Activated CD4-positive, alpha-beta T cell treated with anti-CD3 and anti-CD28 coated beads, Interleukin-2, amount 10 ng/mL, durations not matched to agents 24 days and 14 days (primary cell): ENCODE measurements around the gene CERS6. TPM values are rescaled to one million over a fixed set of nuclear protein-coding genes. Genes with fewer than 3 reads are reported as not detected.

Experiments used
- DNase-seq: peaks from one replicate; pipeline ENCODE4 v3.0.0; 2022
- H3K27ac Mint-ChIP-seq: one replicate; pipeline ENCODE4 v1.8.0; 2022; ENCODE audit warnings: mild to moderate bottlenecking, mixed read lengths
- H3K27me3 Mint-ChIP-seq: one replicate; pipeline ENCODE4 v1.8.0; 2022; ENCODE audit warnings: mixed read lengths
- H3K36me3 Mint-ChIP-seq: one replicate; pipeline ENCODE4 v1.8.0; 2022; ENCODE audit warnings: low read depth, mild to moderate bottlenecking, mixed read lengths
- H3K4me1 Mint-ChIP-seq: one replicate; pipeline ENCODE4 v1.8.0; 2021; ENCODE audit warnings: mixed read lengths
- H3K4me3 Mint-ChIP-seq: one replicate; pipeline ENCODE4 v1.8.0; 2022; ENCODE audit warnings: mild to moderate bottlenecking, moderate library complexity, mixed read lengths
- H3K9me3 Mint-ChIP-seq: one replicate; pipeline ENCODE4 v1.8.0; 2021; ENCODE audit warnings: mixed read lengths
- intact Hi-C: fragments of 100-400 bp; cut with micrococcal nuclease; formaldehyde crosslinking; loops from one replicate; pipeline ENCODE4 v1.15.1; 2023
- total RNA-seq: library from RNA; stranded (reverse); gene quantifications from 2 replicates; pipeline ENCODE4 v1.2.3, GENCODE V29; 2022

CERS6 gene
- total RNA-seq, 1 donor from 2014 or later = 25.3 TPM

DNA sequence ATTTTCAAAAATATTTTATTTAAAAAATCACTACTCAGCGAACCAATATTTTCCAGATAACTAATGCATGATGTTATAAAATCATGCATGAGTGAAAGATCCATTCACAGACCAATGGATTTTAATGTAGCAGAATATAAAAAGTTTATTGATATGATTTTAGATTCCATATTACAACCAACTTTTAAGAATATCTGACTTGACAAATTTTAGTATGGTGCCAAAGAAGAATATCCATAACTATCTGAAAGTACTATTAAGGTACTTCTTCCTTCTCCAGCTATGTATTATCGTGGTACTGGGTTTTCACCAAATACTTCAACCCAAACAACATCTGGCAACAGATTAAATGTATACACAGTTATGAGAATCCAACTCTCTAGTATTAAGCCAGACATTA, 246.5 kb downstream of the CERS6 start:
- Mint-ChIP-seq H3K4me3 (no peak overlapping the region), H3K9me3 (no peaks in the 10 kb centered on the region), H3K36me3 (peaks cover 6% of the 10 kb centered on the region), H3K27ac (no peak overlapping the region), H3K4me1 (no peaks in the 10 kb centered on the region), H3K27me3 (no peaks in the 10 kb centered on the region)
- DNase-seq = no peak
- intact Hi-C loops = no loop called here

DNA sequence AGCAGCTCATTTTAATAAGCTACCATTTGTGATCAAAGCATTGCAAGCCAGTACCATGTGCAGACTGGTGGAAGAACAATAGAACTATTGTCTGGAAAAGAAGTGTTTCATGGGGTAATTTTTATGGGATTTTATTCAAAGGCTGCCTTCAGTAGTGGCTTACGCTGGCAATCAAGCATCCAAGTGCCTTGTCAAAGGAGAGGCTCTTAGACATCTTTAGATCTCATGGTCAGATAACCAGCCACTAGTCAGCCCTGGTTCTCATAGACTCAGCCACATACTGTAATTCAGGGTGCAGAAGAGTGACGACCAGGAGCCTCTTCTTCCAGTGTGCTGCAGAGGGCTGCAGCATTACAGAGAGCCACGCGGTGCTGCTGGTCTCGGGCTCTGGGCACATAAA, 247.9 kb downstream of the CERS6 start:
- H3K27me3 Mint-ChIP-seq = no peaks in the 10 kb centered on the region
- peaks cover under 1% of the 10 kb centered on the region for H3K36me3 Mint-ChIP-seq

DNA sequence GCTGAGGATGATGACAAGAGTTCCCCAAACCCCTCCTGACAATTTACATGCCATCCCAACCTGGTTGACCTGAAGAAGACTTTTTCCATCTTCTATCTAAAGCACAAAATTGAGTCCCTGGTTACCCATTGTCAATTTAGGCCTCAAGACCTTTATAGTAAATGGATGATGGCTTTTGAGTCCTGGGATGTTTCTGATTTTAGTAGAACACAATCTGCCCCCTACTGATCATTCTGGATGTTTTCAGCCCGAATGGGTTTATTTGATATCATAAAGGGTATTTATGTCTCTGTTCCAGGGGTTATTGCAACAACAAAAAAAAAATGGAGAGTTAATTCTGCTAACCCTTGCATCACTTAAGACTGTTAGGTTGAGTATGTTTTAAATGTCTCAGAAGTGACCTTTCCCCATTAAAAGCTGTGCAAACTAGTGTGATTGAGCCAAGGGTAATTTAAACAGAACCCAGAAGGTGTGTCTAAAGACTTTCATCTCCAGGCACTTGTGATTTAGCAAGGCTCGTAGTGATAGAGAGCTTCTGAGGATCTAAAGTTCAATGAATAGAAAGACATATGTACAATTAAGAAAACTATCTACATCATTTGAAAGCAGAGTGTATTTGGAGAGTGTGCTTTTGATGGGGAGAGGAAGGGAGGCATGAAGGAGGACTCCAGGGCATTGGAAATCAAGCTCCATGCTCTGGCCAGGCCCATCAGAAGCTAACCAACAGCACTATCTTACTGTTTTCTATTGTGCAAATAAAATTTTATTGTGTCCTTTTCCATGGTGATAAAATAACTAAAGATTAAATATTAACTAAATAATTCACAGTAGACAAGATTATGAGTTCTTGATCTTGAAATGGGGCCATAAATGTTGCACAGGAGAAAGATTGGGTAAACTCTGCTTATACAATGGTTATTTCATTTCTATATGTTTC, 249.7 kb downstream of the CERS6 start:
- intact Hi-C loops = loop anchor here (1.0 to 5.0 kb wide), 2 partner anchors 249 to 359 kb away; partner anchors contain the start of gene CERS6
- H3K27me3 Mint-ChIP-seq = no peaks in the 10 kb centered on the region
- H3K36me3 Mint-ChIP-seq = no peaks in the 10 kb centered on the region
- no peak overlapping the region for H3K27ac Mint-ChIP-seq
- no peaks in the 10 kb centered on the region for H3K9me3 Mint-ChIP-seq
- H3K4me3 Mint-ChIP-seq = no peak overlapping the region
- no peak for DNase-seq
- H3K4me1 Mint-ChIP-seq = no peaks in the 10 kb centered on the region

More for the DNA sequence above, 247.9 kb downstream of the CERS6 start:
- no peaks in the 10 kb centered on the region for H3K4me1 Mint-ChIP-seq
- H3K4me3 Mint-ChIP-seq = no peak overlapping the region
- H3K27ac Mint-ChIP-seq = no peak overlapping the region
- intact Hi-C loops = no loop called here
- DNase-seq = no peak
- H3K9me3 Mint-ChIP-seq = no peaks in the 10 kb centered on the region

DNA sequence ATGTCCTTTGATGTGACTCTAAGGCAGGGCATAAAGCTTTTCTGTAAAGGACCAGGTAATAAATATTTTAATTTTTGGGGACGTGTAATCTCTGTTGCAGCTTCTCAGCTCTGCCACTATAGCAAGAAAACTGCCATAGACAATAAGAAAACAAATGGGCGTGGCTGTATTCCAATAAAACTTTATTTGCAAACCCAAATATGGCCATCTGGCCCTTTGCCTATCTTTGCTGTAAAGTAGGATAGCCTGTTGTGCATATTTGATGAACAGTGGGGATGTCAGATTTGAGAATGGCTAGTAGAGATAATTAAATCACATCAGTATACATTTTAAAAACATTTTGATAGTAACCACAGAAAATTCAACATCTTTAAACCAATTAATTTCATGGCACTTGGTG, 250.7 kb downstream of the CERS6 start:
- no peak overlapping the region for H3K27ac Mint-ChIP-seq
- no peaks in the 10 kb centered on the region for H3K9me3 Mint-ChIP-seq
- no peaks in the 10 kb centered on the region for H3K27me3 Mint-ChIP-seq
- no peak for DNase-seq
- no peak overlapping the region for H3K4me3 Mint-ChIP-seq
- H3K4me1 Mint-ChIP-seq = no peaks in the 10 kb centered on the region
- intact Hi-C loops = loop anchor here (5.0 kb wide), 1 partner anchor 250 kb away; the partner anchor contains the start of gene CERS6
- H3K36me3 Mint-ChIP-seq = no peaks in the 10 kb centered on the region

DNA sequence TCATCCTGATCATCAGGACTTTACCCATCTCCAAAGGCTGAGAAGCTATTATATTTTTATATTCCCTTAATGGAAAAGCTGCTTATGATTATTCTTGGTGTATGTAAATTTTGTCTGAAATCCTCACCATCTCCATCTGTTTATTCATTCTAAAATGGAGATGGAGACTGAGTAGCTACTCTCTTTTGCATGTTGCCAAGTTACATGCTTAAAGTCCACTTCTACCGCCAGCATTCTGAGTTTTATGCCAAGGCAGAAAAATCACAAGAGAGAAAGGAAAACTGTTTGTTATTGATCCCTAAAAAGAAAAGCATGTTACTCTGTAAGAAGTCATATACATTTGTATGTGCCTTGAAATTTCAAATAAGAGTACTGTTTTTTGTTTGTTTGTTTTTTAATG, 252.0 kb downstream of the CERS6 start:
- Mint-ChIP-seq H3K36me3 (no peaks in the 10 kb centered on the region), H3K4me3 (no peak overlapping the region), H3K27ac (no peak overlapping the region), H3K4me1 (no peaks in the 10 kb centered on the region), H3K9me3 (no peaks in the 10 kb centered on the region), H3K27me3 (no peaks in the 10 kb centered on the region)
- DNase-seq = no peak
- intact Hi-C loops = loop anchor here (5.0 kb wide), 1 partner anchor 251 kb away; the partner anchor contains the start of gene CERS6

DNA sequence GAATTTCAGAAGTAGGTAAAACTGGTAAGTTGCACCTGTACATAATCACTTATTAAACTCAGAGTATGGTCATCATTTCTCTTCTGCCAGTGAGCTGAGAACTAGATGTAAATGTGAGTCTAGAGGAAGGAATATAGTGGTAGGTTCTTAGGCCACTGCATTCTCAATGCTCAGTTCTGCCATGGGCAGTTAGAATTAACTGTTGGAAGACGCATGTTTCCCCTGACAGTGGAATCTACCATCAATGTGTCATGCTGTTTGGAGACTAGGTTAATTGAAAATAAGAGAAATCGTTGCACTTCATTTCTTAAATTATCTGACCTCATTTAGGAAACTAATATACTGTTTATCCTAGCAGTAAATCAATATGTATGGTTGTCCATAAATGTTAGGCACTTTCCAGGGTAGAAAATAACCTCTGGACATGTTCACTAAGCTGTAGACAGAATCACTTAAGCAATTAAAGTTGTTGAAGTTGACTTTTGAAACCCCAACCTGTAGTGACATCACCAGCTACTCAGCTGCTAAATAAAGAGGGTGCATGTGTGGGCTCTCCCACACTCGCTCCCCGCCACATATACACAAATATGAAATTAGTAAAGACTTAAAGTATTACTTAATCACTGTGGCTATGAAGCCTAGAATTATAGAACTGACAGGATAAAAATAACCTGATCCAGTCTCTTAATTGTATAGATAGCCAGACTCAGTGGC, 254.8 kb downstream of the CERS6 start:
- Mint-ChIP-seq H3K27ac (no peak overlapping the region), H3K4me3 (no peak overlapping the region), H3K9me3 (no peaks in the 10 kb centered on the region), H3K4me1 (no peaks in the 10 kb centered on the region), H3K36me3 (no peaks in the 10 kb centered on the region), H3K27me3 (no peaks in the 10 kb centered on the region)
- intact Hi-C loops = no loop called here
- no peak for DNase-seq

DNA sequence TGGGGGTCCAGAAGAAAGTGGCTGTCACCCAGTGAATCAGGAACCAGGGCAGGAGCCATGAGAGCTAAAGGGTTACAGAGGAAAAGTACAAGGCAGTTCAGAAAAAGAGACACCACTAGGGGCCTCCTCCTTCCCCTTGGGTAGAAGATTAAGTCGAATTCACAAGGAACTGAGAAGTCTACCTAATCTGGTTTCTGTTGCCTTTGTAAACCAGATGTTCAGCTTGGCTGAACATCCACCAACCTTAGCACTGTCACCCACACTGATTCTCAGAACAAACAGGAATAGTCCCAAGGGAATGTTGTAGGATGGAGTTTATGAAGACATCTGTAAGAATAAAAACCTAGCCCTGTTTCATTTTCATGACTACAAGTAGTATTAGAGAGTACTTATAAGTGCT, 256.0 kb downstream of the CERS6 start:
- H3K4me3 Mint-ChIP-seq = no peak overlapping the region

DNA sequence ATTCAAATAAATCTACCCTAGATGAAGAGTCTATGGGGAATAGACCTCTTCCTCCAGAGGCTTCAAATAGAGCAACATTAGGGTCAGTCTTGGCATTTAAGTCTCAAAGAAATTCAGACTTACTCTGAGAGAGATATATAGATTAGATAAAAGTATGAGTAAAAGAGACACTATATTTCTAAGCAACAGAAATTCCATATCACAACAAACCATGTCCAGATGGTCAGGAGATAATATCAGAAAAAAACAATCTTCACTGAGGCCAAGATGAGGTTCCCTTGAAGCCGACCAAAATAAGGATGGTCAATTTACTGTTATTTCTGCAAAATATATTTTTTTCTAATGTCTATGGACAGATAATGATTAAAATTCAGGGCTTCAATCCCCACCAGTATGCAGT, 257.3 kb downstream of the CERS6 start:
- DNase-seq = no peak
- Mint-ChIP-seq H3K9me3 (no peaks in the 10 kb centered on the region), H3K4me3 (no peak overlapping the region), H3K36me3 (peaks cover 2% of the 10 kb centered on the region), H3K27ac (no peak overlapping the region), H3K27me3 (no peaks in the 10 kb centered on the region), H3K4me1 (peaks cover 6% of the 10 kb centered on the region)
- intact Hi-C loops = no loop called here

More for the DNA sequence above, 256.0 kb downstream of the CERS6 start:
- DNase-seq = no peak
- intact Hi-C loops = no loop called here
- Mint-ChIP-seq H3K27me3 (no peaks in the 10 kb centered on the region), H3K4me1 (no peaks in the 10 kb centered on the region), H3K27ac (no peak overlapping the region), H3K9me3 (no peaks in the 10 kb centered on the region), H3K36me3 (no peaks in the 10 kb centered on the region)

DNA sequence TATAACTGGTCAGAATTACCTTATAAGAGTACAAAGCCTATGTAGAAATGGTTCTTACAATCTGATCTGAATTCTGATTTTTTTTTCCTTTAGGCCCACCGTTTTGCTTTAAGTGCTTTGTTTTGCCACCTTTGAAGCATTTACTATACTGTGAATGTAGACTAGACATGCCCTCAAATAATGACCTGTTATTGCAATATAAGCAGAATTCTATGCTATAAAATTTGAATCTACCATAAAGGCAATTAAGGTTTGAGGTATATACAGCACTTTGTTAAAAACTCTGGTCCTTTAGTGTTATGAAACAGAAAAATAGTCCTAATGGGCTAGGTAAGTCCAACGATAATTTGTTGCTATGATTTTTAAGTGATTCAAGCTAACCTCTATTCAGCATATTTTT, 259.8 kb downstream of the CERS6 start:
- intact Hi-C loops = loop anchor here (5.0 kb wide), 1 partner anchor 36 kb away; no protein-coding TSS in a partner anchor
- no peak overlapping the region for H3K4me3 Mint-ChIP-seq
- no peaks in the 10 kb centered on the region for H3K9me3 Mint-ChIP-seq
- peaks cover 6% of the 10 kb centered on the region for H3K4me1 Mint-ChIP-seq
- peaks cover 14% of the 10 kb centered on the region for H3K36me3 Mint-ChIP-seq
- DNase-seq = no peak
- H3K27me3 Mint-ChIP-seq = no peaks in the 10 kb centered on the region
- no peak overlapping the region for H3K27ac Mint-ChIP-seq

DNA sequence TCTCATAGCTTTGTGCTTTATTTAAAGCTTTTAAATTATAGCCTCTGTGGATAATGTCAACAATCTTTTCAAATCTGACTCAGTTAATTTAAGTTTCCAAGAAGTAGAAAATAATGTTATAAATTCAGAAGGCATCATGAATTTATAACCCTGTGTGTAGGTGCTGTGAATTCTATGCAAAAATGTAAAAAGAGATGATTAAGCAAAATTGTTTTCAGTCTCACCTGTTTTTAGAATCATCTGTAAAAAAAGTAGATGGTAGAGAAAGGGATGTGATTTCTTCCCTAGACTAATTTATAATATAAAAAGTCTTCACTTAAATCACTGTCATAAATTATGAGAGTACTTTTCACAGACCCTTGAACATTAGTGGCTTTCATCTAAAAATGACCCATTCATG, 260.8 kb downstream of the CERS6 start:
- Mint-ChIP-seq H3K4me3 (no peak overlapping the region), H3K27me3 (no peaks in the 10 kb centered on the region), H3K27ac (no peak overlapping the region), H3K36me3 (peaks cover 16% of the 10 kb centered on the region), H3K9me3 (no peaks in the 10 kb centered on the region), H3K4me1 (peaks cover 6% of the 10 kb centered on the region)
- DNase-seq = no peak
- intact Hi-C loops = loop anchor here (5.0 kb wide), 1 partner anchor 35 kb away; no protein-coding TSS in a partner anchor

DNA sequence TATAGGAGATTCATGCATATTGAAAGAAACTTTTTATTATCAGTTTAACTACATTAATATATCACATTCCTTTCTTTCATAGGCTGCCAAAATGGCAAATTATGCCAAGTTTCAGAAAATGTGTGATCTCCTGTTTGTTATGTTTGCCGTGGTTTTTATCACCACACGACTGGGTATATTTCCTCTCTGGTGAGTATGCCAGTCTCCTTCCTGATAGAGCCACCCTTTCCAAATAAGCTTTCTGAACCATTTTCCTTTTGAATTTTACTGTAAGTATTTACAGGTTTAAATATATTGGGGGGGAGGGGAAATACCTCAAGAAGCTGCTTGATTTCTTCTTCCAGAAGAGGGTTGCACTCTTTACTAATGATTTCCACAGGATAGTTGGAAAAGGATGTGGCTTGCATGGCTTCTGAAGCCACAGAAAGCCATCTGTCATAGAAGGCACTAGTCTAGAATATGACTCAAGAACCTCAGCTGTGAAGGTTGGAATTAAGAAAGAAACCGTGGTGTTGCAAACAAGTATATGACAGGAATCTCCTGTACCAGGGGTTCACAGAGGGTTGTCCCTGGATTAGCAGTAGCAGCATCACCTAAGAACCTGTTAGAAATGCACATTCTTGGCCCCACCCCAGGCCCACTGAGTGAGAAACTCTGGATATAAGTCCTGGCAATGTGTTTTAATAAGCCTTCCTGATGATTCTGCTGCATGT, 261.9 kb downstream of the CERS6 start:
- no peak overlapping the region for H3K4me3 Mint-ChIP-seq
- H3K9me3 Mint-ChIP-seq = no peaks in the 10 kb centered on the region
- peaks cover 16% of the 10 kb centered on the region for H3K36me3 Mint-ChIP-seq
- H3K27me3 Mint-ChIP-seq = no peaks in the 10 kb centered on the region
- no peak for DNase-seq
- H3K4me1 Mint-ChIP-seq = peaks cover 6% of the 10 kb centered on the region
- no peak overlapping the region for H3K27ac Mint-ChIP-seq
- intact Hi-C loops = loop anchor here (5.0 kb wide), 1 partner anchor 34 kb away; no protein-coding TSS in a partner anchor

DNA sequence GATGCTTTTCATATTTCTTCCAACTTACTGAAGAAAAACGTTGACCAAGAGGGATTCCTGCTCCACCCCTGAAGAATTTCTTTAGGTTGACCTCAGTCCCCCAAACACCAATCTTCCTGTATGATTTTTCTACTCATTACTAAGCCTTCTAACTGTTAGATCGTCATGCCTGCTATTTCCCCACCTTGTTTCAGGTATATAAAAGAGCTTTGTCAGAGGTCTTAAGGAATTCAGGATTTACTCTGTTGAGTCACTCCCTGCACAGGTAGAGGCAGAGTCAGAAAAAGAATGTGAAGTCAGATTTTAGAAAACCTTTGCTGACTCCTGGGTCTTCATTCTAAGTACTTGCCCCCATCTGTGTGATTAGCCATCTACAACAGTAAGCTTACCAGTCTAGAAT, 262.6 kb downstream of the CERS6 start:
- Mint-ChIP-seq H3K4me3 (no peak overlapping the region), H3K27me3 (no peaks in the 10 kb centered on the region), H3K4me1 (peaks cover 6% of the 10 kb centered on the region), H3K36me3 (peaks cover 19% of the 10 kb centered on the region), H3K9me3 (no peaks in the 10 kb centered on the region), H3K27ac (no peak overlapping the region)
- intact Hi-C loops = loop anchor here (5.0 kb wide), 1 partner anchor 34 kb away; no protein-coding TSS in a partner anchor
- DNase-seq = no peak

DNA sequence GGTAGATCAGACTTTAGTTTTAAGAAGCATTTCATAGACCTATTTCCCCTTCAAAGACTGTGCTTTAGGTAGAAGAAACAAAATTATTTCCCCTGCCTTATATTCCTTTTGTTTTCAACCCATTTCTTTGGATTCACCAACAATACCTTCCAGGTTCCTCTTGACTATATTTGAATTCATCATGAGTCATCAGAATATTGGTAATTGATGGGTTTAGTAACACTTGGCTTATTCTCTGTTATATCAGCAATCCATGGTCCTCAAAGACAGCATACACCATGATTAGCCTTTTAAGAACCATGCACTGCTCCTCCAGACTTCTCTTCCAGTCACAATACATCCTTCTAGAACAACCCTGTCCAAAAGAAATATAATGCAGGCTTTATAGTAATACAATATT, 263.4 kb downstream of the CERS6 start:
- H3K4me3 Mint-ChIP-seq = no peak overlapping the region
- H3K4me1 Mint-ChIP-seq = peaks cover 6% of the 10 kb centered on the region
- peaks cover 21% of the 10 kb centered on the region for H3K36me3 Mint-ChIP-seq
- H3K27ac Mint-ChIP-seq = no peak overlapping the region
- H3K9me3 Mint-ChIP-seq = no peaks in the 10 kb centered on the region
- H3K27me3 Mint-ChIP-seq = no peaks in the 10 kb centered on the region
- intact Hi-C loops = loop anchor here (5.0 kb wide), 1 partner anchor 33 kb away; no protein-coding TSS in a partner anchor
- no peak for DNase-seq
